IPS-18c (cell line): ENCODE measurements around the gene WNT8B.

Experiments
- H3K4me3 ChIP-seq: 2 replicates; pipeline ENCODE4 v1.7.0; 2013; ENCODE audit warnings: low read depth, mild to moderate bottlenecking, low read length, moderate library complexity; ENCODE audit not compliant: insufficient read depth
- H3K9me3 ChIP-seq: one replicate; pipeline ENCODE4 v1.6.1; 2013; ENCODE audit warnings: mild to moderate bottlenecking, low read length, moderate library complexity; ENCODE audit not compliant: control insufficient read depth, insufficient read depth

The WNT8B gene, protein sequence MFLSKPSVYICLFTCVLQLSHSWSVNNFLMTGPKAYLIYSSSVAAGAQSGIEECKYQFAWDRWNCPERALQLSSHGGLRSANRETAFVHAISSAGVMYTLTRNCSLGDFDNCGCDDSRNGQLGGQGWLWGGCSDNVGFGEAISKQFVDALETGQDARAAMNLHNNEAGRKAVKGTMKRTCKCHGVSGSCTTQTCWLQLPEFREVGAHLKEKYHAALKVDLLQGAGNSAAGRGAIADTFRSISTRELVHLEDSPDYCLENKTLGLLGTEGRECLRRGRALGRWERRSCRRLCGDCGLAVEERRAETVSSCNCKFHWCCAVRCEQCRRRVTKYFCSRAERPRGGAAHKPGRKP

DNA sequence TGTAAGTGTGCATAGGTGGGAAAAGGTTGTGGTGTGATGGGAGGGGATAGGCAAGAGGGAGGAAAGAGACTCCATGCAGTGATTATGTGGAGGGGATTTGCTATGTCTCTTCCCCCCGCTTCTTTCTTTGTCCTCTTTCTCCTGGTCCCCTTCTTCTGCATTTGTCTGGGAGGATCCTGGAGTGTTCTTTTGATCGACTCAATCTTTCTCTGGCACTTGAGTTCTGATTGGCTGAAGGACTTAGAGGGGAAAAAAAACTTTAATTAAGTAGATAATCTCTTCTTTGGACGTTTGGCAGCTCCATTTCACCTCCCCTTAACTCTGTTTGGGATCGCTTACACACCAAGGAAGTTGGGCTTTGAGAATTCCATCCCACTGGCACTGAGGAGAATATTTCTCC, at the start of gene WNT8B:
WNT8B (plus strand) TSS at position 301 of the 400 bp plus-strand sequence. CDS start 160 bp downstream, outside the sequence.
- Histone ChIP-seq H3K9me3 (peaks cover 3% of the 10 kb centered on the region), H3K4me3 (no peak within 1 kb of the TSS)

DNA sequence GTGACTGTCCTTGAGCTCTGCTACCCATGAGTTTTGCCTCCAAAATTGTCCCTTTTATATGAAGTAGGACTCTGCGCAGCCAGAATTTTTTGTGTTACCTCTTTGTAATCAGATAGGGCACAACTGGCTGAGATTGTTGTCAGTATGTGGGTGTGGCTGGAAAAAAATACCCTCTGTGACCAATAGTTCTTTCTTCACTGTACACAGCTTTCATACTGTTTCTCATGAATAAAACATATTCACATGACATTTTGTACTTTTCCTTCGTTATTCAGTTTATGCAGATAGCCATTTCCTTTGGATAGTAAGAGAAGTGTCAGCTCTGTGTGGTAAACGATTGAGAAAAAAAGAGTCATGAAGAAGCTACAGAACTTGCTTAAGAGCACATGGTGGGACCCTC, 49.6 kb upstream of the WNT8B start:
- H3K4me3 ChIP-seq: no peak overlapping the region

DNA sequence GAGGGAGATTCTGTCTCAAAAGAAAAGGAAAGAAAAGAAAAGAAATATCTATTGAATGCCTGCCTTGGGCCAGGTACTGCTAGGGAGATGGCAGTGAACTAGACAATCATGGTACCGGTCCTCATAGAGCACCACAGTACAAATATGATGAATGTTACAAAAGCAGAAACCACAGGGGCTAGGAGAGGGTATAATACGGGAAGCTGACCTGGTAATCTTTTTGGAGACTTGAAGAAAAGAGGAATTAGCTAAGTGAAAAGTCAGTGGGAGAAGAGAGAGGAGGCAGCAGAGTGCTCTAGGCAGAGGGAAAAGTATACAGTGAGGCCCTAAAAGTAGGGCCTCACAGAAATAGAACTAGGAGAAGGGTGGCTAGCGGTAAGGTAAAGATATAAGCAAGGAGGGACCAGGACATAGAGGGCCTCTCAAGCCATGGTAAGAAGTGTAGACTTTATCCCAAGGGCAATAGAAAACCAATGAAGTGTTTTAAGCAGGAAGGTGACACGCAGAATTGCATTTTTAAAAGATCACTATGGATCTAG, 42.8 kb upstream of the WNT8B start:
- Histone ChIP-seq H3K4me3 (no peak overlapping the region), H3K9me3 (no peaks in the 10 kb centered on the region)

More for the DNA sequence above, 49.6 kb upstream of the WNT8B start:
- no peaks in the 10 kb centered on the region for H3K9me3 ChIP-seq

DNA sequence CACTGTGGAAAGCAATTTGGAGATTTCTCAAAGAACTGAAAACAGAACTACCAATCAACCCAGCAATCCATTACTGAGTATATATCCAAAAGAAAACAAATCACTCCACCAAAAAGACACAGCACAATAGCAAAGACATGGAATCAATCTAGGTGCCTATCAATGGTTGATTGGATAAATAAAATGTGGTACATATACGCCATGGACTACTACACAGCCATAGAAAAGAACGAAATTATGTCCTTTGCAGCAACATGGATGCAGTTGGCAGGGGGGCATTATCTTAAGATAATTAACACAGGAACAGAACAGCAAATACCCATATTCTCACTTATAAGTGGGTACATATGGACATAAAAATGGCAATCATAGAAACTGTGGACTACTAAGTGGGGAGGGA, 35.4 kb upstream of the WNT8B start:
- H3K9me3 ChIP-seq: no peaks in the 10 kb centered on the region

DNA sequence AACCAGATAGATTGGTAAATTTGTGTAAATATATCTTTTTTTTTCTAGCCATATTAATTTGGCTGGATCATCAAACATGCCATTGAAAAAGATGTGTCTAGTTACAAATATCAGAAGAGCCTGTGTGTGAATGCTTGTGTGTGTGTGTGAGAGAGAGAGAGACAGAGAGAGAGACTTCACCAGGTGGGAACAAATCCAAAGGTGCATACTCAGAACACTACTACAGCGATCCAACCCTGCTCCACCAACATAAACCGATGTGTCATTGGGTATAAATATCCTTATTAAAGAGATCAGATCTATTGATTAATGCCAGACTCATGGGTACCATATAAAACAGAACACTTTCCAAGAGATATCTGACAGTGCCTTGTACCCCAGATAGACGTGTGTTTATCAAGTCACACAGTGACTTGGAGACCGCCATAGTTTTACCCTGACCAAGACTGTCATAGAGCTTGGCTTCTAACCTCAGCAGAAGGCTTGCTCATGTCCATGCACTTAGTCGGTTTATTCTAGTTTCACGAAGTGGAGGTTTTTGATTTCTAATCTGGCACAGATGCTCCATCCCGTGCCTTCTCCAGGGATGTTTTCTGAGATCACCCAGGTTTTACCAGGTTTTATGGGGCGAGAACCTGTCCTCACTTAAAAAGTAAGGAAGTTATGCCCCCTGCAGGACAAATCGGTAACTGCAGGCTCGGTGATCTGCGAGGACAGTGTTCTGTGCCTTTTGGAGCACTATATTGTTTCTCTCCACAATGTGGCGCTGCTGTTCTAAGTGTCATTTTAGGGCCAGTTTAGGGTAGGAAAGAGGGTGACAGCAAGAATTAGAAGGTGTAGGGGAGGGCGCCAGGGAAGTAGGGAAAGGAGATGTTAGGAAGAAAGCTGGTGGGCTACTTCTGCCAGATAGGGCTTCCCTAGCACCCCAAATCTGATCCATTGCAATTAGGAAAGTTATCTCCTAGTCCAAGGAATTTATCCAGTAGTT, 29.3 kb upstream of the WNT8B start:
- Histone ChIP-seq H3K9me3 (no peaks in the 10 kb centered on the region), H3K4me3 (no peak overlapping the region)

More for the DNA sequence above, 35.4 kb upstream of the WNT8B start:
- no peak overlapping the region for H3K4me3 ChIP-seq

DNA sequence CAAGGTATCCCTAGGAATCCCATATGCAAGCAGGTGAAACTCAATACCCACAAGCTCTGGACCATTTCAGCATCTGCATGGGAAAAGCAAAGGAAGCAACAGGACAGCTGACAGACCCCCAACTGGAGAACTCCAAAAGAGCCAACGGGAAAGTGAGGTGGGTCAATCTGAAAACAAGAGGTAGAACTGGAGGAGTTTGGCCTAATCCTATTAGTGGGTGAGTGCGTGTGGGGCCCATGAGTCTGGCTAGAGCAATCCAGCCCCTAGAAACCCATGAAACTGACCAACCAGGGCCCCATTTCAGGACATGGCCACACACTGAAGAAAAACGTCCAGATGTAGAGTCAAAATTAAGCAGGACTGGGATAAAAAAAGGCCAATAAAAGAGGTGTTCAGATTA, 26.6 kb upstream of the WNT8B start:
- H3K4me3 ChIP-seq: no peak overlapping the region
- no peaks in the 10 kb centered on the region for H3K9me3 ChIP-seq

DNA sequence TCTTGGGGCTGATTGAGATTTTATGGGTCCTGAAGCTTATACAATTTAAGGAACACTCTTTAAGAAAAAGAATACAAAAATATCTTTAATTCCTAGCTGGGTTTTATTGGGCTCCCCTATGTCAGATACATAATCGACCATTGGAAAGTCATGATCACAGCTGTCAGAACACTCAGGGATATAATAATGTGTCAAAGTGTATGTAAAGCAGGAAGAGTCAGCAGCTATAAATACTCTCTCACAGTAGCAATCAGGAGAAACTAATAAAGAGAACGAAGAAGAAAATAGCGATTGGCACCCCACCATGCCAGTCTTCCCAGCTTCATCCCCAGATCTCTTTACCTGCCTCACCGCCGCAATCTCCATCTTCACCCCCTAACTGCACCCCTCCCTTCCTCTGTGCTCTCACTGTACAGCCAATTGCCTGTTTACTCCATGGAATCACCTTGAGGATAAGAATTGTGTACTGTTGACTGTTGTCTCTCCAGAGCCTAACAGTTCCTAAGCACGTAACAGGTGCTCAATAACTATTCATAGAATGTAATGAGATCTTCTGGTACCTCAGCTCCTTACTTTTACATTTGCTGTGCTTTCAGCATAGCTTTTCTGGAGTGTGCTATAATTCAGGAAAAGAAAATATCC, 24.0 kb upstream of the WNT8B start:
- no peak overlapping the region for H3K4me3 ChIP-seq
- H3K9me3 ChIP-seq: no peaks in the 10 kb centered on the region

DNA sequence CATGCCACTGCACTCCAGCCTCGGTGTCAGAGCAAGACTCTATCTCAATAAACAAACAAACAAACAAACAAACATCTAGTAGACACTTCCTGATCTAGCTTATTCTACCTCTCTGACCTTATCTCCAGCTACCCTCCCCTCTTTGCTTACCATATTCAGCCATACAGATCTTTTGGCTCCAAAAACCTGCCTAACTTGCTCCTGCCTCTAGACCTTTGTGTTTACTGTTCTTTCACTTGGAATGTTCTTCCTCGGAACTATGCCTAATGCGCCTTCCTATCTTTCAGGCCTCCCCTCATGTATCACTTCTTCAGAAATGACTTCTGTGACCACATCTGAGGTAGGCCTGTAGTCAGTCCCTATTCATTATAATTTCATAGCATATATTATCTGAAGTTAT, 20.3 kb upstream of the WNT8B start:
- no peak overlapping the region for H3K4me3 ChIP-seq
- H3K9me3 ChIP-seq: no peaks in the 10 kb centered on the region

DNA sequence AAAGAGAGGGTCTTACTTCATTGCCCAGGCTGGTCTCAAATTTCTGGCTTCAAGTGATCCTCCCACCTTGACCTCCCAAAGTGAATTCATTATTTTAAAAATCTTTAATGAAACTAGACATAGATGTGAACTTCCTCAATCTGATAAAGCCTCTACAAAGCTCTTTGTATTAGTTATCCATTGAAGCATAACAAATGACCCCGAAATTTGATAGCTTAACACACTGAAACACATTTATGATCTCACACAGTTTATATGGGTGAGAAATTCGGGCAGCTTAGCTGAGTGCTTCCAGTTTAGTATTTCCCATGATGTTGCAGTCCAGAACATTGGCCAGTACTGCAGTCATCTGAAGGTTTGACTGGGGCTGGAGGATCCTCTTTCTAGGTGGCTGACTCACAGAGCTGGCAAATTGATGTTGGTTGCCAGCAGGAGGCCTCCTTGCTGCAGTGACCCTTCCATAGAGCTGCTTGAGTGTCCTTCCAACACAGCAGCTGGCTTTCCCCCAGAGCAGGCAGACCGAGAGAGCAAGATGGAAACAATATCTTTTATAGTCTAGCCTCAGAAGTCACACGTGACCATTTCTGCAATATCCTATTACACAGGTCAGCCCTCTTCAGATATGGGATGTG, 16.6 kb upstream of the WNT8B start:
- no peak overlapping the region for H3K4me3 ChIP-seq
- H3K9me3 ChIP-seq: no peaks in the 10 kb centered on the region

DNA sequence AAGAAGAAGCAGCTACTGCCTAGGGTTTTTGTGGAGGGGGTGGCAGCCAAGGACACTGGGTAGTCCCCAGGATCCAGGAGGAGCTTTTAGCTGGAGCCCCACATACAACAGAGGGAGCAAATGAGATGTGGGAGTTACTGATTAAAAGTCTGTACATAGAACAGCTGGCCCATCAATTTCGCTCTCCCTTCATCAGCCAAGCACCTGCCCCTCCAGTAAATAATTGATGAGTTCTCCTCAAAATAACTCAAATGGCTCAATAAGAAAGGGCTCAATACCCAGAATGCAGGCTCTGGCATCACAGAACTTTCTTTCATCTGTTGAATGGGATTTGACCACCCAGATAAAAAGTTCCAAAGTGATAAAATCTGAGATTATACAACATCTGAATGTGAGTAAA, 15.1 kb upstream of the WNT8B start:
- Histone ChIP-seq H3K4me3 (no peak overlapping the region), H3K9me3 (no peaks in the 10 kb centered on the region)

DNA sequence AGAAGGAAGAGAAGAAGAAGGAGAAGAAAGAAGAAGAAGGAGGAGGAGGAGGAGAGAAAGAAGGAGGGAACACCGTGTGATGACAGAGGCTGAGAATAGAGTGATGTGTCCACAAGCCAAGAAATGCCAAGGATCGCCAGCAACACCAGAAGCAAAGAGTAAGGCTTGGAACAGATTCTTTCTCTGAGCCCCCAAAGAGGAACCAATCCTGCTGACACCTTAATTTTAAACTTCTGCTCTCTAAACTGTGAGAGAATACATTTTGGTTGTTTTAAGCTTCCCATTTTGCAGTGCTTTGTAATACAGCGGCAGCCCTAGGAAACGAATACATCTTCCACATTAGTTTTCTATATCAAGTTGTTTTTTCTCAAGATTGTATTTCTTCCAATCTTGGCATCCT, 13.9 kb upstream of the WNT8B start:
- no peaks in the 10 kb centered on the region for H3K9me3 ChIP-seq
- no peak overlapping the region for H3K4me3 ChIP-seq

DNA sequence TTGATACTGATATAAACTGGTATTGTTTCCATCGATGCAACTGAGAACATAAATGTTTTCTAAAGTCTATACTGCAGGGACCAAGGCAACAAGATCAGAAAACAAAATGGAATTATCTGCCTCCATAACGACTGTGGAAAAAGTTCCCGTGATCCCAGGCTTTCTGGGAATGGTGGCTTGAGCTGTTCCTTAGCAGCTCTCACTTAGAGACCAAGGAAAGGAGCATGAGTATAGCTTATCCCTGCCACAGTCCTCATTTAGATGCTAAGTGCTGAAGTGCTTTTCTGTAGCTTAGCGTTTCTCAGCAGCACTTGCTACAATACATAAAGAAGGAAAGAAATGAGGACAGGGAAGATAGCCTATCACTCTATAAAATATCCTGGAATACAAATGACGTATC, 5.5 kb downstream of the WNT8B start:
- H3K4me3 ChIP-seq: no peak overlapping the region
- H3K9me3 ChIP-seq: no peaks in the 10 kb centered on the region

DNA sequence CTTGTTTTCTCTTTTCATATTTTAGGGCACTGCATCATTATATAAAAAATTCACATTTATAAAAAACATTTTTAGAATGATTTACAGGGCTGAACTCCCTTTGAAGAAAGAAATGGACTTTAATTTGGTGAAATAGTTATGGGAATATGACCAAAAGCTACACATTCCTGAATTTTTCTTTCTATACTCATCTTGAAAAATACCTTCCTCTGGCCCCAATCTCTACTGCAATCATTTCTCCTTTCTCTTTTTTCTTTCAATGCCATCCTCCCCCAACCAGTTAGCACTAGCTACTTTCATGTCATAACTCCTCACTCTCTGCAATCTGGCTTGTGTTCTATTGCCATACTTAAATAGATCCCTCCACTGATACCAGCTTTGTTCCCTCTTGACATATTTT, 6.2 kb downstream of the WNT8B start:
- H3K9me3 ChIP-seq: no peaks in the 10 kb centered on the region

DNA sequence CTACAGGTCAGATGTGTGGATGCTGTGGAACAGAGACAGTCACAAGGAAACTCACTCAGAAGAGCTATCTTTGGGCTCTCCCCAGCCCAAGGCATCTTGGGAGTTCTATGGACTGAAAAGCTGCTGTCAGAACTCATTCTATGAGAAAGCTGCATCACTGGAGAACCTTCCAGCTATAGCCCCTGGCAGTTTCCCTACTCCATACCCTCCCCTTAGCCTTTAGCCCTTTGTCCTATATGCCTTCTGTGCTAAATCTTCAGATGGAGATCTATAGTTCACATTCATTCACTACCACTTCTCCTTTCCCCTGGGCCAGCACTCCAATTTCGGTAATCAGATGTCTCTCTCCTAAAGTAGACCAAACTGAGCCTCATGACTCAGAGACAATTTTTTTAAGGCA, 6.9 kb downstream of the WNT8B start:
- Histone ChIP-seq H3K4me3 (no peak overlapping the region), H3K9me3 (no peaks in the 10 kb centered on the region)

More for the DNA sequence above, 6.2 kb downstream of the WNT8B start:
- no peak overlapping the region for H3K4me3 ChIP-seq

DNA sequence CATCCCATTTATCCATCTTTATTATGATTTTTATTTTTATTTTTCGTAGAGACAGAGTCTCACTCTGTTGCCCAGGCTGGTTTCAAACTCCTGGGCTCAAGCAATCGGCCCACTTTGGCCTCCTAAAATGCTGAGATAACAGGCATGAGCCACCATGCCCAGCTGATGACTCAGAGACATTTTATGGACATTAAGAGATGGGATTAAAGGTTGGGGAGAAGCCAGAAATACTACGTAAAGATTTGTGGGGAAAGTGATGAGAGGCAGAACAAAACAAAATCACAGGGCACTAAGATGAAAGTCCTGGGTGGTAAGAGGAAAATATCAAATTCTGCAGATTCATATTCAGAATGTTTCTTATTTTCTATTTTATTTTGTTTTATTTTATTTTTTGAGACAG, 7.6 kb downstream of the WNT8B start:
- H3K9me3 ChIP-seq: no peaks in the 10 kb centered on the region
- H3K4me3 ChIP-seq: no peak overlapping the region

DNA sequence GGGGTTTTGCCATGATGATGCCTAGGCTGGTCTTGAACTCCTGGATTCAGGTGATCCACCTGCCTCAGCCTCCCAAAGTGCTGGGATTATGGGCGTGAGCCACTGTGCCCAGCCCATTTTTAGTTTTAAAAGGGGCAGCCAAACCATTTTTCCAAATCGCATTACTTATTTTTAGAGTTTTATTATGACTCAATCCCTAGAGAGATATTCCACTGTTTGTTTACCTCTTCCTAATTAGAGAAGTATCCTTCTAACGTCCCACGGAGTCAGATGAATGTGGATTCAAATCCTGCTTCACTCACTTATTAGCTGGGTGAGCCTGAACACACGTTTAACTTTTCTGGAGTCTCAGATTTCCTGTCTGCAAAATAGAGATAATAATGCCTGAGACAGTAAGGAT, 15.2 kb downstream of the WNT8B start:
- no peaks in the 10 kb centered on the region for H3K9me3 ChIP-seq
- no peak overlapping the region for H3K4me3 ChIP-seq

DNA sequence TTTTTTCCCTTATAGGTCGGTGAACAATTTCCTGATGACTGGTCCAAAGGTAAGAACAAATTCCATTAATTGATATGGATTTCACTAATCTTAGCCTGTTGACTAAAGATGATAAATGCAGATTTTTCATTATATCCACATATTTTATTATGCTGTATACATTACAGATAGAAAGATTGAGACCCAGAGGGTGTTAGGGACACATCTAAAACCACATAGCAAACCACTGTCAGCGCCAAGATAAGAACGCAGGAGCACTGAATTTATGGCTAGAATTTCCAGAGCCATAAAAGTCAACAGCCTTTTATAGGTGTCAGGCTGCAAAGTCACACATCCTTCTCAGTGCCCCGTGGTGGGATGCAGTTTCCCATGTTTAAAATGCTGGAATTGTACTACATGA, 16.2 kb downstream of the WNT8B start:
- H3K9me3 ChIP-seq: no peaks in the 10 kb centered on the region
- H3K4me3 ChIP-seq: no peak overlapping the region
